Measurements from ENCODE around the gene MYH11. TPM values are rescaled to one million over a fixed set of nuclear protein-coding genes. Genes with fewer than 3 reads are reported as not detected.

Gene MYH11
- total and polyA plus RNA-seq, 2 of the 13 experiments (the other 11 are each of a cell fraction or from before 2014, with no cell fraction given): not detected

GRCh38 chr16:15856182-15856581 is 646 bp downstream of the MYH11 start (continued):
- TF ChIP-seq SKIL (CRISPR knock-in tag; IDR thresholded peaks at IDR 0.05; ENCODE audit: borderline replicate concordance) (no peak), ZNF17 (CRISPR knock-in tag; IDR thresholded peaks at IDR 0.05) (no peak)

- Histone ChIP-seq H3K36me3 (replicated peaks in 1 of 2; ENCODE audit: control insufficient read depth in 1 of 2, insufficient read depth in 2 of 2, low read length in 2 of 2) (no peaks in the 10 kb centered on the region), H3K79me2 (ENCODE audit: insufficient read depth, low read length) (no peaks in the 10 kb centered on the region), H3K9ac (ENCODE audit: insufficient read depth, low read depth, low read length) (no peak overlapping the region), H3K4me3 (replicated peaks in 1 of 3; ENCODE audit: insufficient read depth in 1 of 3, low read depth in 2 of 3, low read length in 3 of 3) (no peak overlapping the region), H3K4me2 (ENCODE audit: low read depth, low read length) (no peak overlapping the region), H3K9me3 (ENCODE audit: low read length) (no peaks in the 10 kb centered on the region), H2AFZ (ENCODE audit: low read length) (no peak overlapping the region), H3K27ac (ENCODE audit: extremely low read length, insufficient read depth, low read length) (no peak overlapping the region), H3K27me3 (ENCODE audit: control insufficient read depth in 1 of 2, insufficient read depth in 2 of 2, low read length in 2 of 2) (peaks cover 17 to 70% of the 10 kb centered on the region in 2 experiments; a peak in 4 of 5 replicates), H4K20me1 (ENCODE audit: insufficient read depth, low read length) (no peaks in the 10 kb centered on the region), H3K4me1 (ENCODE audit: insufficient read depth, low read length) (peaks cover 11% of the 10 kb centered on the region)
- no peak for DNase-seq (ENCODE audit: low spot score)
- in situ Hi-C loops (cut with HindIII; ENCODE audit: extremely low pct_ligation_motif_present, low pct_unique_long_range_greater_than_20kb): no loop called here
- intact Hi-C loops (cut with micrococcal nuclease; ENCODE audit: unreplicated experiment): no loop called here
- TF ChIP-seq HDAC2 (CRISPR knock-in tag; IDR thresholded peaks at IDR 0.05): no peak
- TF ChIP-seq ZNF605 (CRISPR knock-in tag; IDR thresholded peaks at IDR 0.05): no peak
- no peak for TF ChIP-seq ZNF574 (CRISPR knock-in tag; IDR thresholded peaks at IDR 0.05)
- TF ChIP-seq ATF7-NPFF (CRISPR knock-in tag; IDR thresholded peaks at IDR 0.05; ENCODE audit: low read depth): no peak
- TF ChIP-seq KLF16 (CRISPR knock-in tag; IDR thresholded peaks at IDR 0.05): no peak
- TF ChIP-seq ZNF558 (CRISPR knock-in tag; IDR thresholded peaks at IDR 0.05; ENCODE audit: borderline replicate concordance): no peak
- TF ChIP-seq AGO2 (optimal IDR thresholded peaks at IDR 0.05; ENCODE audit: low read depth, low read length): no peak
- no peak for TF ChIP-seq DDIT3 (CRISPR knock-in tag; IDR thresholded peaks at IDR 0.05)
- ATAC-seq: no peak
- 24% methylated on average over 5 of the region's 5 CpGs for WGBS (ENCODE audit: low lambda C conversion rate)
- ChIA-PET POLR2A (no interaction called here), CTCF (ENCODE audit: low intra/inter-chr PET ratio, low total read pairs) (no interaction called here)
- BruUV-seq (replicated peaks): no TSS peak
- no peak for FAIRE-seq
Observed at GRCh38 chr16:15855704-15856003, 1.2 kb downstream of the MYH11 start.

Data from HepG2 (cell line).